Activated CD4-positive, alpha-beta T cell treated with anti-CD3 and anti-CD28 coated beads for 1 hour (primary cell): ENCODE data around the gene IL36G.

ENCODE experiments used
- DNase-seq: peaks from one replicate; pipeline ENCODE4 v3.0.0-alpha.2; 2020

IL36G gene

GRCh38 chr2:112973156-112973555 is 4.7 kb upstream of the IL36G start:
- DNase-seq: no peak

DNA sequence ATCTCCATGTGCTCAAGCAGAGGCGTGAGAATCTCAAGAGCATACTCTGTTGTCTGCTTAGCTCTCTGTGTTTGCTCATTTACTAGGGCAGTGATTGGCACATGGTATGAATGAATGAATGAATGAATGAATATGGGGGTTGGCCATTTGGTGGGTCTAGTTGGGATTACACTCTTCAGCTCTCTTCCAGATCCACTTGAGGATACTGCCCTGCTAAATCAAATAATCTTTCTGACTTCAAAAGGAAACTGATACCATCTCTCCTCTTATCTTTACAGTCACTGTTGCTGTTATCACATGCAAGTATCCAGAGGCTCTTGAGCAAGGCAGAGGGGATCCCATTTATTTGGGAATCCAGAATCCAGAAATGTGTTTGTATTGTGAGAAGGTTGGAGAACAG is 1.9 kb downstream of the IL36G start:
- DNase-seq: no peak

DNA sequence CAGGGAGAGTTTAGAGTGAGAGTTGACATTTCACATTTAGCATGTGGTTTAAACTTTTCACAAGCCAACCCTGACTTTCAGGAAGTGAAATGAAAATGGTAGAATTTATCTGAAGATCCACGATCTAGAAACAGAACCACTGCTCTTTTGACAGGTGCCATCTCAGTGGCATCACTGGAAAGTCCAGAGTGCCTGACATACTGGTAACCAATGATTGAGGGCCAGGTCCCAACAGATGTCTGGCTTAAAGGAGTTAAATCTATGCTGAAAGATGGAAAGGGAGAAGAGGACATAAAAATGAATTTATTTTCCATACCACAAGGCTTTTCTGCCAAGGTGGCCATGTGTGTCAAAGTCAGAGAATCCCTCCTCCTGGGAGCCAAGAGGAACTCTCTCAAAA is 2.7 kb downstream of the IL36G start:
- no peak for DNase-seq

DNA sequence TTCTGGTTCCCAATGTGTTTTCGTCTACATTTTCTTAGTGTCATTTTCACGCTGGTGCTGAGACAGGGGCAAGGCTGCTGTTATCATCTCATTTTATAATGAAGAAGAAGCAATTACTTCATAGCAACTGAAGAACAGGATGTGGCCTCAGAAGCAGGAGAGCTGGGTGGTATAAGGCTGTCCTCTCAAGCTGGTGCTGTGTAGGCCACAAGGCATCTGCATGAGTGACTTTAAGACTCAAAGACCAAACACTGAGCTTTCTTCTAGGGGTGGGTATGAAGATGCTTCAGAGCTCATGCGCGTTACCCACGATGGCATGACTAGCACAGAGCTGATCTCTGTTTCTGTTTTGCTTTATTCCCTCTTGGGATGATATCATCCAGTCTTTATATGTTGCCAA is 7.3 kb downstream of the IL36G start:
- DNase-seq: no peak

DNA sequence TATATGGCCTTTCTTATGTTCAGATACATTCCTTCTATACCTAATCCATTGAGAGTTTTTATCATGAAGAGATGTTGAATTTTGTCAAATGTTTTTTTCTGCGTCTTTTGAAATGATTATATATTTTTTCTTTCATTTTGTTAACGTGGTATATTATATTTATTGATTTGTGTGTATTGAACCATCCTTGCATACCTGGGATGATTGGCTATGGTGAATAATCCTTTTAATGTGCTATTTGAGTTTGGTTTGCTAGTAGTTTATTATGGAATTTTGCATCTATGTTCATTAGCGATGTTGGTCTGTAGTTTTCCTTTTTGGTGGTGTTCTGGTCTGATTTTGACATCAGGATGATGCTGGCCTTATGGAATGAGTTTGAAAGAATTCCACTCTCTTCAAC is 11.8 kb downstream of the IL36G start:
- DNase-seq: no peak

DNA sequence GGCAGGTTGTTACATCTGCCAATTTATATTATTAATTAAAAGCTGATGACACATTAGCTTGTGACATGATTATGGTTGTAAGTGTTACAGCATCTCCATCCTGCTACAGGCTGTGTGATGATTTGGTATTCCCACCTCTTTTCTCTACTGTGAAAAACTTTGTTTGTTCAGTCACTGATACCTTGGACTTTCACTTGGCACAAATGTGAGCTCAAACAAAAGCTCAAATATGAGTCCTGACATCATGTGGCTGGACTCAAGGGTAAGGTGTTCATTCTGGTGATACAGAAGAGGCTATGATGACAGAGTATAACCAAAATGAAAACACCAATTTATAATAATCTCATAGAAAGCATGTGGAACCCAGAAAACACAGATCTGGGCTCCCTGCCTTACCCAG is 16.0 kb downstream of the IL36G start:
- DNase-seq: no peak

DNA sequence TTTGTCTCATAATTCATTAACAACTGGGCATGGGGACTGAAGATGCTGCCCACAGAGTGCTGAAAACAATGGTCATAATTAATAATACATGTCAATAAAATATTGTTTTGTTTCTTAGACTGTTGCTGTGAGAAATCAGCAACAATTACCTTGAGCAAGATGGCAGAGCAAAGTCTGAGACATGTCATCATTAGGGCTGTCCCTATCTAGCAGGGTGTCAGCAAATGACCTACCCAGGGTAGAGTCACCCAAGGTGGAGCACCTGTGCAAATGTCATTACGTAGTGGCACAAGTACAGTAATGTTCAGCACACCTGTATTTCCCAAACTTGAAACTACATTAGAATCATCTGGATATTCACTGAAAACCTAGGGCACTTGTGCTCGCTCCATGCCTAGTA is 16.8 kb downstream of the IL36G start:
- DNase-seq: no peak

- DNase-seq: no peak
These were observed 17.6 kb downstream of the IL36G start for GRCh38 chr2:112995346-112995920.

GRCh38 chr2:112996635-112997034 is 18.8 kb downstream of the IL36G start:
- peak; percentile 49 for DNase-seq

DNA sequence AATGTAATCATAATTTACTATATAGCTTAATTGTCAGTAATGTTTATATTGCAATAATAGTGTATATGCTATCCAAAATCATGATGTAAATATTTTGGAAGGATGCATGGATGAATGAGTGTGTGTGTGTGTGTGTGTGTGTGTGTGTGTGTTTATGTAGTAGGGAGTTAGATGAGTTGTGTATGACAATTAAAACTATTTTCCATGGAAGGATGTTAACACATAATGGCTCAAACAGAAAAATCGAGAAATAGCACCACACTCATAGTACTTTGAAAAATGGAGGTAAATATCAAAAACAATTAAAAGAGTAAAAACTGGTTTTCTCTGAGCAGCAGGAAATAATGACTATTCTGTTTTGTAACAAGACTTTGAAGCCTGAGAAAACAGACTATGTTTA is 19.3 kb downstream of the IL36G start:
- no peak for DNase-seq

DNA sequence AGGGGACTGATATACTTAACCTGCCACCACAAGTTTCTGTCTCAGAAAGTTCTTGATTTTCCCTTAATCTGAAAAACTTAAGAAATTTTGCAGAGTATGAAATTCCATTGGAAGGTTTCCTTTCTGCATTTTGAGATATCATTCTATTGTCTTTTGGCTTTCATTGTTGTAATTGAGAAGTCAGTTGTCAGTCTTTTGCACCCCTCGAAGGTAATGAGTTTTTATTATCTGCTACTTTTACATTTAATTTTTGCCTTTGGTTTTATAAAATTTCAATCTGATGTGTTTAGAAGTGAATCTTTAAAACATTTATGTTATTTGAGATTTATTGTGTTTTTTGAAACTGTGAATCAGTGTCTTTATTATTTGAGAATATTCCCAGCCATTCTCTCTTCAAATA is 22.6 kb downstream of the IL36G start:
- no peak for DNase-seq

GRCh38 chr2:113002677-113003076 is 24.9 kb downstream of the IL36G start:
- DNase-seq: no peak

DNA sequence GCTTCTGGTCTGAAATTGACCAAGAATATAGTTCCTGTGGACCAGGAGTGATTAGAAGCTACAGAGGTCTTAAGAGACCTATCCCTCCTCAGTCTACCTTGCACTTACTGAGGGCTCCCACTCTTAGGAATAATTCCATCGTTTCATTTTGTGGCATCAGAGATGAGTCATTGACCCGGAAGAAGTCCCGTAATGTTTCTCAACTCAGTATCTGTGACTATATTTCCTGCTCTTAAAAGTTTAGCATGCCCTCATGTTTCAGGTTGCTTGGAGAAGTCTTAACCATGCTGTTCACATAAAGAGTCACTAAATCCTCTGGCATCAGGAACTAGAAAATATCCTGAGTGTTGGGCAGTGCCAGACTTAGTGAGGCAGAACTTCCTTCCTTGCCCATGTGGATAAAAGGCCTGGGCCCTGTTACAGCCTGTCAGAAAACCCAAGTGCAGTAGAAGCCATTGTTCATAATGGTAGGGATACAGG is 27.3 kb downstream of the IL36G start, which contains the start of gene IL36A:
Gene IL36A (plus strand): TSS at position 430 of the 480 bp plus-strand sequence. CDS start 413 bp downstream, outside the sequence.
- no peak for DNase-seq

- no peak for DNase-seq
These were observed 29.4 kb downstream of the IL36G start for GRCh38 chr2:113007250-113007649.

DNA sequence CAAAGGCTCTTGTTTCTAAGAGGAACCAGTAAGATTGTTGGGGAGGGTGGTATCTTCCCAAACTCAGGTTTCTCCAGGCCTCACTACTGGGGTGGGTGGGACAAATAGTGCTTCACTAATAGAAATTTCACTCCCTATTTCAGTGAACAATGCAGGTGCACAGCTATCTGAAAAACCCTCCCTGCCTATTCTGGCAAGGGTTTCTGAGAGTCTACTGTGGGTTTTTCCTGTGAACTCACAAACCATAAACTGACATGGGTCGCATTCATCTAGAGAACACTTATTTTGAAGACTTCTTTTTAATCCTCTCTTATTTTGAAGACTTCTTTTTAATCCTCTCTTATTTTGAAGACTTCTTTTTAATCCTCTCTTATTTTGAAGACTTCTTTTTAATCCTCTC is 31.8 kb downstream of the IL36G start:
- no peak for DNase-seq

DNA sequence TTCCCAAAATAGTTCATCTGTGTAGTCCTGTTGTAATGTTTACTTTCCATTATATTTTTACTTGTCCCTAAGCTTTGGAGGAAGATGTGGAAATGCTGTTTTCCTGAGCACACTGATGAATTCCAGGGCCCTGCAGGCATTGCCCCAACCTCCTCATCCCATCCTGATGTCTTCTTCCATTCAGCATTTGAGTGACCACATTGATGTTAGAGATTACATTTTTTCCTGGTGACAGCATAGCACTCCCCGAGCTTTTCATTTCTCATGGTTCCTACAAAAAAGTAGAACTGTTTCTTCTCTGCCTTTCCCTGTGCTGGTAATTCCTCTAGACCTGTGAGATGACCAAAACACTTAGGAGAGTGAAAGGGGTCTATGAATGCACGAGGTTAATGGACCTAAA is 32.3 kb downstream of the IL36G start:
- no peak for DNase-seq

GRCh38 chr2:113011108-113011507 is 33.3 kb downstream of the IL36G start:
- no peak for DNase-seq

DNA sequence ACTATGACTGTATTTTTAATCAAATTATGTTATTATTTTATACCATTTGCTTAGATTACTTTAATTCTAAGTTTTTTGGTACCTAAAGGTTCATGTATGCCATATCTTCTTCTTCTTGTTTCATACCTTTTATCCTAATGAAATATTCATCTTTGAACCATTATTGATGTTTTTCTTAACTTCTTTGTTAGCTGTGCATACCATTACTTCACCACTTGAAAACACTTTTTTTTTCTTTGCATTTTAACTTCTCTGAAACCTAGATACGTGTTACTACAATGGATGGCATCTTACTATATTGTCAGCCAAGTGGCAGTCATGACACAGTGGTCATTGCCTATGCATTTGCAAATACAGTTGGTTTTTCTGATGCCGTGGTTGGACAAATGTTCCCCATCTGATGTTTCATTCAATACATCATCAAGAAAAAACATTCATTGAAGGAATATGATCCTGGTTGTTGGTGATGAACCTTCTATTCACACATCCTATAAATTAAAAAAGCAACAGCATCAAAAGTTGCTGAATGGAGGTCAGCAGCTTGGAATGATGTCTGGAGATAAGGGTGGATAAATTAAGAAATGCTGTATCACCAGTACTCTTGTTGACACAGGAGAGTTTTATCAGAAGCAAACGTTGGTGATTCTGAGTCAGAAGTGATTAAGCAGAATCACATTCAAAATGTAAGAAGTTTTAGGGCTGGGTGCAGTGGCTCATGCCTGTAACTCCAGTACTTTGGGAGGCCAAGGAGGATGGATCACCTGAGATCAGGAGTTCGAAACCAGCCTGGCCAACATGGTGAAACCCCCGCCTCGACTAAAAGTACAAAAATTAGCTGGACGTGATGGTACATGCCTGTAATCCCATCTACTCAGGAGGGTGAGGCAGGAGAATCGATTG is 34.9 kb downstream of the IL36G start:
- DNase-seq: no peak

DNA sequence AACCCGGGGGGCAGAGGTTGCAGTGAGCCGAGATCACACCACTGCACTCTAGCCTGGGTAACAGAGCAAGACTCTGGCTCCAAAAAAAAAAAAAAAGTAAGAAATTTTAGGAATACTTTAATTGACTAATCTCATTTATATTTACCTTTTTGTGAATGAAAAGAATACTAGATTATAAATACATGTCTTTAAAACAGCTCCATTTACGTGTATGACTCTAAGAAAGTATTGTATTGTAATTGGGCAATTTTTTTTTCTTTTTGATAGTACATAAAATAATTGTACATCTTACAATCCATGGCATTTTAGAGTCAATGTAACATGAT is 35.5 kb downstream of the IL36G start:
- DNase-seq: no peak

- DNase-seq: no peak
These were observed 36.3 kb downstream of the IL36G start for GRCh38 chr2:113014067-113014466.

DNA sequence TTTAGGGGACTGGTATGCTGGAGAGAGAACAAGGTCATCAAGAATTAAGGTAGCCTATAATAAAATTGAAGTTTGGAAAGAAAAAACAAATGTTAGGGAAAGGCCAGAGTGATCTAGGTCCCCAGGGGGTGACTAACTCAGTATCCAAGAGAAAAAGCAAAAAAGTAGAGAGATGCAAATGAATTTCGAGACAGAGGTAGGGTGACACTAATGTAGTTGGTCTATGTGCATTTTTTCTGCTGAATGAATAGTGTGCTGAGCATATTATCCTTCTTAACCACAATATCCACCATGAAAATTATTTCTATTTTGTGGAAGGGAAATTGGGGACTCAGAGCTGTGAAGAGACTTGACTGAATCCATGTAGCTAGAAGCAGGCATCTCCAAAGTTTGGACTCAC is 37.2 kb downstream of the IL36G start:
- DNase-seq: no peak

GRCh38 chr2:113015655-113016054 is 37.8 kb downstream of the IL36G start:
- no peak for DNase-seq

DNA sequence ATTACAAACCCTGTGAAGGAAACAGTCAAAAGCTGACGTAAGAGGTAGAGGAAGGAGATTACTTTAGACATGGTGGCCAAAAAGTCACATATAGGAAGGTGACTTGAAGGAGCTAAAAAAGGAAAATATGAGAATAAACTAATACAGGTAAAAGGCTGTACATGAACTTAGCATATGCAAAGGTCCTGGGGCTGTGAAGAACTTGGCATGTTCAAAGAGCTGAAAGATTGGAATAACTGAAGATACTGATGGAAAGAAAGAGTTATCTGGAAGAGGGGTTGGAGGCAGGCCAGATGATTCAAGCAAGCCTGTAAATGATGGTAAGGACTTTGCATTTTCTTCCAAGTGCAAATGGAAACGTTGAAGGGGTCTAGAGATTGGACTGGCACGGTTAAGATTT is 40.7 kb downstream of the IL36G start:
- no peak for DNase-seq

GRCh38 chr2:113021312-113021711 is 43.5 kb downstream of the IL36G start:
- no peak for DNase-seq

DNA sequence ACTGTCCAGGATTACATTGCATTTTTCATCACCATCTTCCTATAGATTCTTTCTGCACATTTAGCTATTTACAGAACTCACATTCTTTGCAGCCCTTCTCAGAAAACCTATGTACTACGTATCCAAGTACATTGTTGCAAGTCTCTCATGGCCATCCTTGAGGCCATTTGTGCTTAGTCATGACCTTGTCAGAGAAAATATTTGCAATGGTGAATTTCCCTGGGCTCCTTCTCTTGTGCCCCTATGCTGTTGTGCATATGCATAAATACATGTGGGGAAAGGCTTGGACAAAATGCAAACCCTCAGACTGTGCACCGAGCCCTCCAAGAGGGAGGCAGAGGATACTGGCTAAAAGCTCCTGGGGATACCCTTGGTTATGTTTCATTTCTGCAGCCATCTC is 47.0 kb downstream of the IL36G start:
- no peak for DNase-seq
